GM23338 (cell line): ENCODE measurements around the gene IL1RAPL2.

Experiments
- CREB1 ChIP-seq: fragments of 250-450 bp; sonication (Bioruptor Pico); IDR thresholded peaks from 2 replicates; pipeline ENCODE4 v1.5.0; 2020; ENCODE audit warnings: low read depth, mild to moderate bottlenecking, moderate library complexity
- CTCF ChIP-seq, 2 experiments: fragments of 200-600 bp in 1 of 2; sonication (generic) in 1 of 2; conservative IDR thresholded peaks; 2 replicates each; pipeline versions ENCODE4 v1.5.1 to v1.6.1; 2016 to 2017; ENCODE audit warnings: antibody characterized with exemption in 2 of 2, low read depth in 2 of 2, mild to moderate bottlenecking in 2 of 2, moderate library complexity in 1 of 2
- ETS1 ChIP-seq: IDR thresholded peaks from 2 replicates; pipeline ENCODE4 v1.6.1; 2016; ENCODE audit warnings: antibody characterized with exemption
- EZH2 ChIP-seq: fragments of 200-600 bp; sonication (generic); IDR thresholded peaks from one replicate; pipeline ENCODE4 v1.8.0; 2017; ENCODE audit warnings: antibody characterized with exemption, mild to moderate bottlenecking, low read depth; ENCODE audit not compliant: unreplicated experiment
- EZH2phosphoT487 ChIP-seq: fragments of 200-600 bp; sonication (generic); IDR thresholded peaks from one replicate; pipeline ENCODE4 v1.8.1; 2018; ENCODE audit warnings: antibody characterized with exemption; ENCODE audit not compliant: unreplicated experiment
- JUNB ChIP-seq: IDR thresholded peaks from one replicate; pipeline ENCODE4 v1.6.1; 2016; ENCODE audit warnings: antibody characterized with exemption; ENCODE audit not compliant: unreplicated experiment
- NANOG ChIP-seq: IDR thresholded peaks from 2 replicates; pipeline ENCODE4 v1.6.1; 2016; ENCODE audit warnings: antibody characterized with exemption, borderline replicate concordance
- POLR2AphosphoS5 ChIP-seq: IDR thresholded peaks from 2 replicates; pipeline ENCODE4 v1.6.1; 2016; ENCODE audit warnings: antibody characterized with exemption, low read depth
- REST ChIP-seq: IDR thresholded peaks from one replicate; pipeline ENCODE4 v1.6.1; 2018; ENCODE audit warnings: antibody characterized with exemption; ENCODE audit not compliant: unreplicated experiment
- ZNF114 ChIP-seq: fragments of 250-450 bp; sonication (Bioruptor Pico); IDR thresholded peaks from 2 replicates; pipeline ENCODE4 v1.5.0; 2020; ENCODE audit warnings: mild to moderate bottlenecking, moderate library complexity
- ZNF331 ChIP-seq: fragments of 250-450 bp; sonication (Bioruptor Pico); IDR thresholded peaks from 2 replicates; pipeline ENCODE4 v1.5.0; 2020; ENCODE audit warnings: low read depth, mild to moderate bottlenecking, moderate library complexity
- ZNF462 ChIP-seq: fragments of 250-450 bp; sonication (Bioruptor Pico); IDR thresholded peaks from 2 replicates; pipeline ENCODE4 v1.5.0; 2020; ENCODE audit warnings: mild to moderate bottlenecking, moderate library complexity

- TF ChIP-seq EZH2phosphoT487 (no peak), ZNF114 (CRISPR knock-in tag) (no peak), CTCF (conservative IDR thresholded peaks at IDR 0.05; ENCODE audit: low read depth in 2 of 2) (peak; percentile 41 to 61; a peak in 3 of 4 replicates), POLR2AphosphoS5 (no peak), ZNF331 (no peak), REST (no peak), EZH2 (no peak), ETS1 (no peak), NANOG (no peak), JUNB (no peak), ZNF462 (CRISPR knock-in tag) (no peak), CREB1 (no peak)
These were observed 1135.5 kb downstream of the IL1RAPL2 start for GRCh38 chrX:105701310-105702052.
